Heart right ventricle (tissue), 16 donors: ENCODE measurements around the gene ZNF581. TPM values are rescaled to one million over a fixed set of nuclear protein-coding genes. Genes with fewer than 3 reads are reported as not detected.

ENCODE experiments used
- ATAC-seq, 8 donors: fragments of 200-7000 bp; cut with Tn5 transposase; one replicate each; pipeline ENCODE4 v1.9.1; 2020; ENCODE audit warnings: mild to moderate bottlenecking in 8 of 8, moderate library complexity in 8 of 8, moderate number of reproducible peaks in 1 of 8
- DNase-seq, 2 donors: peaks; one replicate each; pipeline ENCODE4 v3.0.0-alpha.2; 2020
- H3K27ac ChIP-seq, 10 donors: fragments of 200-600 bp; sonication (generic) in 2 of 10; one replicate each; pipeline versions ENCODE4 v1.5.0 to v1.8.0; 2020 to 2022; ENCODE audit warnings: mild to moderate bottlenecking in 3 of 10
- H3K27me3 ChIP-seq, 7 donors: fragments of 200-600 bp; one replicate each; pipeline ENCODE4 v1.8.0; 2021 to 2022; ENCODE audit warnings: mild to moderate bottlenecking in 2 of 7
- H3K36me3 ChIP-seq, 9 donors: fragments of 200-600 bp; sonication (generic) in 1 of 9; one replicate each; pipeline versions ENCODE4 v1.5.0 to v1.8.0; 2020 to 2022; ENCODE audit warnings: mild to moderate bottlenecking in 2 of 9
- H3K4me1 ChIP-seq, 9 donors: fragments of 200-600 bp; sonication (generic) in 1 of 9; one replicate each; pipeline versions ENCODE4 v1.5.0 to v1.8.0; 2020 to 2022; ENCODE audit warnings: mild to moderate bottlenecking in 4 of 9
- H3K4me3 ChIP-seq, 10 donors: fragments of 200-600 bp; sonication (generic) in 2 of 10; one replicate each; pipeline versions ENCODE4 v1.5.0 to v1.8.0; 2020 to 2022; ENCODE audit warnings: mild to moderate bottlenecking in 7 of 10, moderate library complexity in 2 of 10
- H3K9me3 ChIP-seq, 11 donors: fragments of 200-600 bp in 10 of 11; sonication (generic) in 2 of 11; one replicate each; pipeline versions ENCODE4 v1.5.0 to v1.8.0; 2013 to 2022; ENCODE audit warnings: mild to moderate bottlenecking in 2 of 11, control low read depth in 1 of 11, moderate library complexity in 1 of 11
- CTCF ChIP-seq, 9 donors: fragments of 200-600 bp; sonication (generic) in 2 of 9; IDR thresholded peaks; one replicate each; pipeline versions ENCODE4 v1.5.0 to v1.8.0; 2021 to 2022; ENCODE audit warnings: antibody characterized with exemption in 9 of 9, mild to moderate bottlenecking in 5 of 9, moderate library complexity in 1 of 9
- WGBS, 2 donors: extraction: QIAGEN DNeasy Blood & Tissue Kit; methylation state at CpG; one replicate each; pipeline ENCODE4 v1.1.7; 2013; ENCODE audit warnings: inconsistent platforms in 1 of 2; 5-methylcytosine and 5-hydroxymethylcytosine counted together
- intact Hi-C, 10 donors: fragments of 100-400 bp; cut with DNase I; formaldehyde crosslinking; loops; one replicate each; pipeline versions ENCODE4 v1.11.1 to v1.14.2; 2022
- polyA plus RNA-seq, 2 donors: library from polyadenylated mRNA; stranded (reverse); fragments of 200-250 nt; gene quantifications; one replicate each; pipeline ENCODE4 v1.2.3, GENCODE V29; 2013
- total RNA-seq, 10 donors: library from RNA; stranded (reverse); fragmentation: NEBNext Ultra II Directional in 3 of 10; extraction: Animal tissue kit (Norgen Biotek cat#: 25700) in 3 of 10; gene quantifications; one replicate each; pipeline versions ENCODE4 v1.2.1 to v1.2.4, GENCODE V29; 2021 to 2023
- donor health status: Arrhythmogenic right ventricular cardiomyopathy.
- donor health status: ischemic (EF 13 %, LVEDD 7.1; RV severe dilation, severe dysfunction).
- donor health status: healthy with polysubstance abuse.
- donor health status: DM: no; HTN: yes; CAD: no.
- donor health status: DM: no; HTN: no; CAD: no.
- donor health status: ischemic (EF 25% LVEDD 6.9; RV normal size, moderate dysfunction).
- donor health status: ischemic (EF 25% LVEDD 5.7; RV mildly dilated, moderate dysfunction).
- donor health status: healthy.
- donor health status: DM: yes; HTN: yes; CAD: no.
- donor health status: Ischemic cardiomyopathy.
- donor health status: ischemic (EF 35%, LVEDD 5.7; RV mildly dilated, moderate dysfunction).
- donor health status: nonischemic (EF 11% LVEDD 7.7; RV severe dilation, severe dysfunction).
- donor health status: DM: yes; HTN: yes; CAD: no.
- donor health status: PGD.
- donor health status: ischemic (EF 29% LVEDD 5.4; RV normal size, mild dysfunction).
- donor health status: nonischemic (EF 23%, LVEDD 6.1; RV moderate dilation, normal function).

Gene ZNF581
- total and polyA plus RNA-seq, 12 donors = 4.0 to 15.6 (median 6.5) TPM

- Histone ChIP-seq H3K27me3 (no peaks in the 10 kb centered on the region), H3K9me3 (no peaks in the 10 kb centered on the region), H3K4me3 (no peak overlapping the region), H3K4me1 (peaks cover 5 to 52% (median 15%) of the 10 kb centered on the region in 9 donors), H3K36me3 (peaks cover 0 to 35% (median 8%) of the 10 kb centered on the region in 9 donors), H3K27ac (peak overlapping the region in 1 of 10 donors; percentile 94)
- WGBS, 2 donors = 95 to 96% methylated on average over 55 of the region's 55 CpGs
- no peak for TF ChIP-seq CTCF (IDR thresholded peaks at IDR 0.05)
- intact Hi-C loops = no loop called here
- DNase-seq (peak in 1 of 2 donors; percentile 27), ATAC-seq (peak in 1 of 8 donors; percentile 3)
Observed at GRCh38 chr19:55621673-55622231, 21.7 kb upstream of the ZNF581 start.

GRCh38 chr19:55622242-55622969 lies 21.0 kb upstream of the ZNF581 start:
- Histone ChIP-seq H3K36me3 (peaks cover 0 to 28% (median 8%) of the 10 kb centered on the region in 9 donors), H3K9me3 (no peaks in the 10 kb centered on the region), H3K27me3 (no peaks in the 10 kb centered on the region), H3K4me1 (peaks cover 5 to 52% (median 15%) of the 10 kb centered on the region in 9 donors), H3K27ac (peak overlapping the region in 4 of 10 donors; percentile 7 to 94 (median 52)), H3K4me3 (no peak overlapping the region)
- peak in 1 of 8 donors; percentile 8 for ATAC-seq
- DNase-seq = no peak
- intact Hi-C loops = no loop called here
- TF ChIP-seq CTCF (IDR thresholded peaks at IDR 0.05) = no peak
- 91 to 93% methylated on average over 40 of the region's 40 CpGs for whole genome bisulfite sequencing, 2 donors

DNA sequence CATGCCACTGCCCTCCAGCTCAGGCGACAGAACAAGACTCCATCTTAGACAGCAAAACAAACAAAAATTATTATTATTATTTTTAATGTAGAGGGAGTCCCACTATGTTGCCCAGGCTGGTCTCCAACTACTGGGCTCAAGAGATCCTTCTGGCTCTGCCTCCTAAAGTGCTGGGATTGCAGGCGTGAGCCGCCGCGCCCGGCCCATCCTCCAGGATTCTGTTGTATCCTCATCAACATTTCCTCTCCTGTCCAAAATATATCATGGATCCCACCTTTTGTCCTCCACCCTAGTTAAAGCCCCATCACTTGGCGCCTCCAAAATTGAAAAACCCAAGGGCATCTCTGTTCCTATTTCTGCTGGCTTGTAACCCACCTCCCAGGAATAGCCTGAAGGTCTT lies 20.3 kb upstream of the ZNF581 start:
- H3K4me1 ChIP-seq = peaks cover 5 to 52% (median 15%) of the 10 kb centered on the region in 9 donors
- 96 to 98% methylated on average over 7 of the region's 7 CpGs for WGBS, 2 donors
- no peaks in the 10 kb centered on the region for H3K9me3 ChIP-seq
- H3K4me3 ChIP-seq = no peak overlapping the region
- H3K27me3 ChIP-seq = no peaks in the 10 kb centered on the region
- no peak for TF ChIP-seq CTCF (IDR thresholded peaks at IDR 0.05)
- DNase-seq = no peak
- H3K36me3 ChIP-seq = peaks cover 0 to 21% (median 7%) of the 10 kb centered on the region in 9 donors
- H3K27ac ChIP-seq = peak overlapping the region; percentile 0 to 95 (median 91)
- intact Hi-C loops = no loop called here
- no peak for ATAC-seq

DNA sequence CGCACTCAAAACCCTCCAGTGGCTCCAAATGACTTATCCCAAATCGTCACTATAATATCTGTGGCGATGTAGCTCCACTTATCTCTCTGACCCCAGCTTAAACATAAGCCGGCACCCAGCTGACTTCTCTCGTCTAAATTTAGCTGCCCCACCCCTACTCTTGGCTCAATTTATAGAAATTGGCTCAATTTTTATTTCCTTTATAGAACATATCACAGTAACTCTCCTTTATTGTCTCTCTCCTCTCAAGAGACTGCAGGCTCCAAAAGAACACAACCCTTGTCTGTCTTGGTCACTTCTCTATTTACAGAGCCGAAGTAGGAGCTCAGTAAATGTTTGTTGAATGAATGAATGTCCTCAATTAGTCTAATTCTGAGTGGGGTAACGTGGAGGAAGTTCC lies 19.9 kb upstream of the ZNF581 start:
- H3K4me1 ChIP-seq = peaks cover 5 to 52% (median 15%) of the 10 kb centered on the region in 9 donors
- no peaks in the 10 kb centered on the region for H3K27me3 ChIP-seq
- intact Hi-C loops = no loop called here
- ATAC-seq (no peak), DNase-seq (no peak)
- WGBS, 2 donors = 32 to 36% methylated on average over 7 of the region's 7 CpGs
- H3K36me3 ChIP-seq = peaks cover 0 to 19% (median 7%) of the 10 kb centered on the region in 9 donors
- no peaks in the 10 kb centered on the region for H3K9me3 ChIP-seq
- no peak for TF ChIP-seq CTCF (IDR thresholded peaks at IDR 0.05)
- peak overlapping the region; percentile 0 to 95 (median 91) for H3K27ac ChIP-seq
- peak overlapping the region in 8 of 10 donors; percentile 2 to 63 (median 59) for H3K4me3 ChIP-seq
